Gastrocnemius medialis (tissue), 4 donors: ENCODE results near the gene PNMA6F. TPM values are rescaled to one million over a fixed set of nuclear protein-coding genes. Genes with fewer than 3 reads are reported as not detected.
A peak's percentile ranks its signal among the peaks of the same experiment; 100 is the strongest.
"Not testable (repeated sequence)": the region's sequence is repeated elsewhere in the genome, so short reads cannot be mapped to it uniquely, and the experiment has no call there.

Experiments
- ATAC-seq, 2 donors: fragments of 150-250 bp; one replicate each; pipeline ENCODE4 v1.9.1; 2016
- DNase-seq, 2 donors: peaks; one replicate each; pipeline ENCODE4 v3.0.0-alpha.2; 2019
- H3K27ac ChIP-seq, 4 donors: fragments of 200-600 bp; sonication (generic); 1 replicate in 1 of 4; 2 replicates in 3 of 4; pipeline ENCODE4 v1.5.1; 2016 to 2018; ENCODE audit warnings: mild to moderate bottlenecking in 2 of 4, moderate library complexity in 1 of 4
- H3K27me3 ChIP-seq, 3 donors: fragments of 200-600 bp; sonication (generic) in 2 of 3; 1 replicate in 1 of 3; 2 replicates in 2 of 3; pipeline versions ENCODE4 v1.5.1 to v1.6.0; 2016 to 2019; ENCODE audit warnings: mild to moderate bottlenecking in 1 of 3, moderate library complexity in 1 of 3
- H3K36me3 ChIP-seq, 2 donors: fragments of 200-600 bp; sonication (generic) in 1 of 2; one replicate each; pipeline ENCODE4 v1.5.1; 2017 to 2018
- H3K4me1 ChIP-seq, 2 donors: fragments of 200-600 bp; sonication (generic) in 1 of 2; one replicate each; pipeline ENCODE4 v1.5.1; 2016 to 2017; ENCODE audit warnings: mild to moderate bottlenecking in 2 of 2
- H3K4me3 ChIP-seq, 4 donors: fragments of 200-600 bp; sonication (generic) in 3 of 4; 1 replicate in 1 of 4; 2 replicates in 3 of 4; pipeline ENCODE4 v1.5.1; 2016 to 2019; ENCODE audit warnings: mild to moderate bottlenecking in 2 of 4
- H3K9me3 ChIP-seq, 3 donors: fragments of 200-600 bp; sonication (generic) in 2 of 3; 1 replicate in 1 of 3; 2 replicates in 2 of 3; pipeline ENCODE4 v1.5.1; 2016 to 2019
- POLR2A ChIP-seq, 2 donors: fragments of 450-650 bp; IDR thresholded peaks; one replicate each; pipeline ENCODE4 v1.6.1; 2017; ENCODE audit warnings: antibody characterized with exemption in 2 of 2, mild to moderate bottlenecking in 2 of 2, moderate library complexity in 2 of 2
- in situ Hi-C, 4 donors: fragments of 200-750 bp; cut with MboI; loops; one replicate each; pipeline versions ENCODE4 v1.15.0 to v1.8.0; 2017; ENCODE audit warnings: low sequenced_read_pairs in 4 of 4
- intact Hi-C: fragments of 100-400 bp; cut with DNase I; formaldehyde crosslinking; loops from one replicate; pipeline ENCODE4 v1.15.1; 2023; ENCODE audit warnings: low total_unique reads
- total RNA-seq, 4 donors: library from RNA; depleted of rRNA; stranded (reverse); fragments of >200 nt; gene quantifications; one replicate each; pipeline versions ENCODE4 v1.1.0 to v1.2.3, GENCODE V29; 2016
- TF ChIP-seq, protein P1 (sequence below), 5 experiments: fragments of 450-650 bp in 3 of 5; fragments of 200-600 bp in 2 of 5; sonication (generic) in 2 of 5; IDR thresholded peaks in 4 of 5; conservative IDR thresholded peaks in 1 of 5; 1 replicate in 4 of 5; 2 replicates in 1 of 5; pipeline ENCODE4 v1.5.1; 2016 to 2019; ENCODE audit warnings: antibody characterized with exemption in 5 of 5, mild to moderate bottlenecking in 3 of 5, moderate library complexity in 3 of 5

The PNMA6F gene
- total RNA-seq, 4 donors from 2014 or later, result not detected

DNA sequence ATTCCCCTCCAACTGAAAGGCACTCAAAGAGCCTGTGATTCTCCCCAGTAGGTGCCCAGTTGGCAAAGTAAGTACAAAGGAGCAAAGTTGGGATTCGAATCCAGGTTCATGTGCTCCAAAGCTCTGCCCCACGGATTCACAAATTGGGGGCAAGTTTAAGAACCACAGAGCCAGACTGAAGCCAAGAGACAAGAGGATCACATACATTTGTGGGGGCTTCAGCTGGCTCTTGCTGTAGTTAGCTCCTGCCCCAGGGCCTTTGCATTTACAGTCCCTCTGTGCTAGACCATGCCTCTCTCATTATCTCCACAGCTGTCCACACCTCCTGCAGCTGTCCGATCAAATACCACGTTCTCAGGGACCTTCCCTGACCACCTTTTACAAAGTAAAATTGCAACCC is 18.8 kb downstream of the PNMA6F start:
- Histone ChIP-seq H3K4me1 (no peaks in the 10 kb centered on the region), H3K36me3 (no peaks in the 10 kb centered on the region), H3K27ac (no peak overlapping the region), H3K4me3 (no peak overlapping the region), H3K9me3 (no peaks in the 10 kb centered on the region), H3K27me3 (no peaks in the 10 kb centered on the region)
- no peak for ATAC-seq
- in situ Hi-C loops (no loop called here), intact Hi-C loops (no loop called here)
- TF ChIP-seq, protein P1, sequence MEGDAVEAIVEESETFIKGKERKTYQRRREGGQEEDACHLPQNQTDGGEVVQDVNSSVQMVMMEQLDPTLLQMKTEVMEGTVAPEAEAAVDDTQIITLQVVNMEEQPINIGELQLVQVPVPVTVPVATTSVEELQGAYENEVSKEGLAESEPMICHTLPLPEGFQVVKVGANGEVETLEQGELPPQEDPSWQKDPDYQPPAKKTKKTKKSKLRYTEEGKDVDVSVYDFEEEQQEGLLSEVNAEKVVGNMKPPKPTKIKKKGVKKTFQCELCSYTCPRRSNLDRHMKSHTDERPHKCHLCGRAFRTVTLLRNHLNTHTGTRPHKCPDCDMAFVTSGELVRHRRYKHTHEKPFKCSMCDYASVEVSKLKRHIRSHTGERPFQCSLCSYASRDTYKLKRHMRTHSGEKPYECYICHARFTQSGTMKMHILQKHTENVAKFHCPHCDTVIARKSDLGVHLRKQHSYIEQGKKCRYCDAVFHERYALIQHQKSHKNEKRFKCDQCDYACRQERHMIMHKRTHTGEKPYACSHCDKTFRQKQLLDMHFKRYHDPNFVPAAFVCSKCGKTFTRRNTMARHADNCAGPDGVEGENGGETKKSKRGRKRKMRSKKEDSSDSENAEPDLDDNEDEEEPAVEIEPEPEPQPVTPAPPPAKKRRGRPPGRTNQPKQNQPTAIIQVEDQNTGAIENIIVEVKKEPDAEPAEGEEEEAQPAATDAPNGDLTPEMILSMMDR (IDR thresholded peaks at IDR 0.05 in 4 of 5, conservative IDR thresholded peaks at IDR 0.05 in 1 of 5), result no peak
- TF ChIP-seq POLR2A (IDR thresholded peaks at IDR 0.05), result no peak
- no peak for DNase-seq

DNA sequence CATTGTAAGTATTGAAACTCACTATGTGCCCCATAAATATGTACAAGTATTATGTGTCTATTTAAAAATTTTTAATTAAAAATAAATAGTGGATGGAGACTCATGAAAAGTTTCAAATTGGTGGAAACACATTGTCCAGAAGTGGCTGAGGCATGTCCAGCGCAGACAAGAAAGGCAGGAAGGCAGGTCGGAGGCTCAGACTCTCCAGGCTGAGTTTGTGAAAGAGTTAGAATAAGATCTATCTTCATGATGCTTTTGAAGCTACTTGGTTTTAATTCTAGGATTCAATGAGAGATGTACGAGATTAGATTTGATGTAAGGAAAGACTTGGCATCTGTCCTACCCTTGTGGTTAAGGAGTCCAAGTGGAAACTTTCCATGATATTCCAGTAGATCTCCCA is 19.8 kb downstream of the PNMA6F start:
- no peaks in the 10 kb centered on the region for H3K36me3 ChIP-seq
- ATAC-seq (no peak), DNase-seq (no peak)
- no peaks in the 10 kb centered on the region for H3K27me3 ChIP-seq
- H3K9me3 ChIP-seq, result no peaks in the 10 kb centered on the region
- in situ Hi-C loops, result no loop called here
- H3K4me3 ChIP-seq, result no peak overlapping the region
- TF ChIP-seq POLR2A (IDR thresholded peaks at IDR 0.05), result no peak
- TF ChIP-seq, protein P1 (IDR thresholded peaks at IDR 0.05 in 4 of 5, conservative IDR thresholded peaks at IDR 0.05 in 1 of 5), result no peak
- intact Hi-C loops, result no loop called here
- H3K27ac ChIP-seq, result no peak overlapping the region
- no peaks in the 10 kb centered on the region for H3K4me1 ChIP-seq

DNA sequence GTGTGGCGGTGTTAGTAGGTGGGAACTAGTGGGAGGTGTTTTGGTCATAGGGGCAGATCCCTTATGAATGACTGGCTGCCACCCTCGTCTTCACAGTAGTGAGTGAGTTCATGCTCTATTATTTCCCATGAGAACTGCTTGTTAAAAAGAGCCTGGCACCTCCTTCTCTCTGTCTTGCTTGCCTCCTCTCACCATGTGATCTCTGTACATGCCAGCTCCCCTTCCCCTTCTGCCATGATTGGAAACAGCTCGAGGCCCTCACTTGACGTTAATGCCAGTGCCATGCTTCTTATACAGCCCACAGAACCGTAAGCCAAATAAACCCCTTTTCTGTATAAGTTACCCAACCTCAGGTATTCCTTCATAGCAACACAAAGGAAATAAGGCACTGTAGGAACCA is 21.7 kb downstream of the PNMA6F start:
- Histone ChIP-seq H3K27me3 (no peaks in the 10 kb centered on the region), H3K4me3 (no peak overlapping the region), H3K36me3 (no peaks in the 10 kb centered on the region), H3K4me1 (no peaks in the 10 kb centered on the region), H3K9me3 (no peaks in the 10 kb centered on the region), H3K27ac (no peak overlapping the region)
- intact Hi-C loops, result no loop called here
- TF ChIP-seq, protein P1 (IDR thresholded peaks at IDR 0.05 in 4 of 5, conservative IDR thresholded peaks at IDR 0.05 in 1 of 5), result no peak
- no peak for TF ChIP-seq POLR2A (IDR thresholded peaks at IDR 0.05)
- DNase-seq (no peak), ATAC-seq (no peak)
- in situ Hi-C loops, result no loop called here

DNA sequence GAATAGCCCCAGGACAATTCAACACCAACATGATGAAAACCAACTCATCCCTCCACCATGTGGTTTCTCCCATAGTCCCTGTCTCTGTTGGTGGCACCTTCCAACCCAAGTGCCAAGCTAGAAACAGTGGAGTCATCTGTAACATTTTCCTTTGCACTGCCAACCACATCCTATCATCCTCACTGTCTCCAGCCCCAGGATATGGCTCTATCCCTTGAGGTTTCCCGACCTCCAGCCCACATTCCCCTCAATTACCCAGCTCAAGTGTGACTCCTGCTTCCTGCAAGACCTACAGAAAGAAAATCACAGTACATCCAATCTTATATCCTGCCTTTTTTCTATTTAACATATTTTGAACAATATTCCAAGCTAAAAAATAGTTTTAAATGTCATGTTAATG is 24.2 kb downstream of the PNMA6F start:
- Histone ChIP-seq H3K4me1 (no peaks in the 10 kb centered on the region), H3K36me3 (no peaks in the 10 kb centered on the region), H3K9me3 (no peaks in the 10 kb centered on the region), H3K27ac (no peak overlapping the region), H3K27me3 (no peaks in the 10 kb centered on the region), H3K4me3 (no peak overlapping the region)
- DNase-seq (no peak), ATAC-seq (no peak)
- no peak for TF ChIP-seq POLR2A (IDR thresholded peaks at IDR 0.05)
- TF ChIP-seq, protein P1 (IDR thresholded peaks at IDR 0.05 in 4 of 5, conservative IDR thresholded peaks at IDR 0.05 in 1 of 5), result no peak
- in situ Hi-C loops, result no loop called here
- intact Hi-C loops, result no loop called here

DNA sequence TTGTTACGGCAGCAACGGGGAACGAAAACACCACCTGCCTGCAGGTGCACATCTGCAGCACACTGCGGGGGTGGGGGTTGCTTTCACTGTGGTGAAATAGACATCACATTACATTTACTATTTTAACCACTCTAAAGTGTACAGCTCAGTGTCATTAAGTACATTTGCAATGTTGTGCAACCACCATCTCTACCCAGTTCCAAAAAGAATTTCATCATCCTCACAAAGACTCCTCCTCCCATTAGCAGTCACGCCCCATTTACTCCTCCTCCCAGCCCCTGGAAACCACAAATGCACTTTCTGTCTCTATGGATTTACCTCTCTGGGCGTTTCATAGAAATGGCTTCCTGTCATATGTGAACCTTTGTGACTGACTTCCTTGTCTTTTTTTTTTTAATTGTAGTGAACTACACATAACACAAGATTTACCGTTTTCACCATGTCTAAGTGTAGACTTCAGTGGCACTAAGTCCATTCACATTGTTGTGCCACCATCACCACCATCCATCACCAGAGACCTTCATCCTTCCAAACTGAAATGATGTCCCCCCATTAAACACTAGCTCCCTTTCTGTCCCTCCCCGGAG is 28.0 kb downstream of the PNMA6F start:
- H3K27ac ChIP-seq, H3K4me1 ChIP-seq, H3K36me3 ChIP-seq, H3K27me3 ChIP-seq, DNase-seq, H3K4me3 ChIP-seq, H3K9me3 ChIP-seq, intact Hi-C loops, in situ Hi-C loops: not testable (repeated sequence)
- ATAC-seq, result peak; percentile 74 to 80

DNA sequence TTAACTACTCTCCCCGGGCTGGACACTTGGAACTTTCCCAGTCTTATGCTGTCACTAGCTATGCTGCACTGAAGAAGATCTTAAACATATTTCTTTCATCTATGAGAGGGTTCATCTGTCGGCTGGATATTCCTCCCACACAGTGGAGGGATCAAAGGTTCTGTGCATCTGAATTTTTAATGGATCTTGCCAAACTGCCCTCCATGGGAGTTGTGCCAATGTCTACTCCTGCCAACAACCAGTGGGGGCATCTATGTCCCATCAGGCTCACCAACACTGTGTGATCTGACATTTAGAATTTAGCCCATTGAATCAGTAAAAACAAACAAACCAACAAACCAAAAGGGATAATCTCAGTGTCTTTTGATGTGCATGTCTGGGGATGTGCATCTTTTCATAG is 32.8 kb downstream of the PNMA6F start:
- H3K4me3 ChIP-seq, H3K36me3 ChIP-seq, H3K4me1 ChIP-seq, H3K9me3 ChIP-seq, H3K27ac ChIP-seq, in situ Hi-C loops, intact Hi-C loops, DNase-seq, H3K27me3 ChIP-seq, ATAC-seq: not testable (repeated sequence)

DNA sequence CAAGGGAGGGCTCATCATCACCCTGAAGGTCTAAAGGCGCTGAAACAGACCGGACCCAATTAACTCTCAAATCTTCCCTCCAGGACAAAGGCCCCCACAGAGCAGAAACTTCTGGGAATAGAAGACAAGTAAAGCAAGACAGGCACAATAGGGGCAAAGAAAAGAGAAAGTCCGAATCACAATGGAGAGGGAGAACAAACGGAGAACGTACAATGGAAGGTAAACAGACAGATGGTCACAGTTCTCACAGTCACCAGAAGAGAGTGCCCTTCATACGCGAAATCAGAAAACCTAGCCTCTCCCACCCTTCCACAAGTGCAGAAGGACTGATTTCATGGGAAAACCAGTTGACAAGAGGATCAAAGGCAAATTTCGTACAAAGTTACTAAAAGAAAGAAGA is 35.9 kb downstream of the PNMA6F start:
- H3K4me1 ChIP-seq, H3K27me3 ChIP-seq, H3K27ac ChIP-seq, intact Hi-C loops, ATAC-seq, H3K36me3 ChIP-seq, H3K9me3 ChIP-seq, DNase-seq, in situ Hi-C loops, H3K4me3 ChIP-seq: not testable (repeated sequence)

DNA sequence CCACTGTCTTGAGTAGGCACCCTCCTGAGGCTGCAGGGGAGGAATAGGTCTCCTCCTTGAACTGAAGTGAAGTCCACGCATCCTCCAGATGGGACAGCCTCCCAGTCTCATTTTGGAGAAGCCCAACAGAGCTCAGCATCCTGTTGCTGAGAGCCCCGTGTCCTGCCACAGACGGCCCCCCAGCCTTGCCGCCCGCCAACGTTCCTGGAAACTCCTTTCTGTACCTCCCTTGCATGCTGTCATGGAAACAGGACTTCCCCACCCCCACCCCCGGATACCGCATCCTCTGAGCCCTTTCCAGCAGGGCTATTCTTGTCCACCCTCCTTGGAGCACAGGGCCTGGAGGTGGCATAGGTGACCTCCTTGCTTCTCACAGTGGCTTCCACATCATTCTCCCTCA is 37.6 kb downstream of the PNMA6F start:
- H3K36me3 ChIP-seq, H3K27ac ChIP-seq, H3K9me3 ChIP-seq, intact Hi-C loops, H3K4me3 ChIP-seq, DNase-seq, H3K4me1 ChIP-seq, in situ Hi-C loops, ATAC-seq, H3K27me3 ChIP-seq: not testable (repeated sequence)
